Activated T-cell treated with anti-CD3 and anti-CD28 coated beads, Interleukin-2, amount 50 U/mL, for 1 hour (primary cell): ENCODE measurements around the gene TGFBR3.
"Not testable (repeated sequence)": the region's sequence is repeated elsewhere in the genome, so short reads cannot be mapped to it uniquely, and the experiment has no call there.

Source experiments
- DNase-seq: peaks from one replicate; pipeline ENCODE4 v3.0.0-alpha.2; 2020

Gene TGFBR3

DNA sequence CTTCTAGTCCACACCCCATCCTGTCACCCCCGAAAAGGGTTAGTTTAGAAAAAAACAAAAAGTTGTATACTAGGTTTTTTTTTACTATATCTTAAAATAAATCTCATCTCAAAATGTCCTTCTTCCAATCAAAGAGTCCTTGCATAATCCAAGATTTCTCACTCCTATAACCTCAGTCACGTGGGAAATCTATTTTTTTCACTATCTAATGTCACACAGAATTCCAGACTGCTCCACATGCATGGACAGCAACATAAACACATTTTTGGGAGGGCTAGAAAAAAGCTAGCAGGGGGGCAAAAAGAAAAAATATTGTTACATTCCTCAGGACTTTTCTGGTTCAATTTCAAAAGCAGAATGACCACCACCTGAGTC is 39.3 kb downstream of the TGFBR3 start:
- no peak for DNase-seq

GRCh38 chr1:91846007-91846638 is 39.8 kb downstream of the TGFBR3 start:
- no peak for DNase-seq

DNA sequence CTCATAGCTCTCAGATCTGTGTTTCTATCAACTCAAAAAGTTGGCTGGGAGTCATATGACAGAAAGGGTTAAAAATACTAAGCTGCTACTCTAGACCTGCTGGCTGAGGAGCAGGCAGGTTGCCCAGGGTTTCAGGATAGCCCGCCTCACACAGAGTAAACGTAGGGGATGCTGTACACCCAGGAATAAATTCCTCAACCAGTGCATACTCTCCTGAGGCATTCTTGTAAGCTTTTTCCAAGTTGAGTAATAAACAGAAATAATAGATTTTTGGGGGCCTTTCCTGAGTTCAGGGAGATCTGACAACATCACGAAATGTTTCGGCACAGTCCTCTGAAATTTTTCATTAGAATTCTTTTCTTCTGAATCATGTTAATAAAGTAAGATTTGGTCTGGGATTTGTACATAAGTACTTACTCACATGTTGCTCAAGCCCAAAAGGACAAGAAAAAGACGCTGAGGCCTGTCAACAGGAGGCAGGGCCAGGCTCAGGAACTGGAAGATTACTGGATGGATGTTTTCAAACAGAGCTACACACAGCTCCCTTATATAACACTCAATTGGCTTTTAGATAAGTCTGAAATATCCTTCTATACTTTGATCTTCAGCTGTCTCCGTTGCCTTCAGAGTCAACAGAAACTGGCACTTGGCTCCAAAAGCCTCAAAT is 41.0 kb downstream of the TGFBR3 start:
- DNase-seq: no peak

GRCh38 chr1:91843843-91844242 is 42.1 kb downstream of the TGFBR3 start:
- no peak for DNase-seq

DNA sequence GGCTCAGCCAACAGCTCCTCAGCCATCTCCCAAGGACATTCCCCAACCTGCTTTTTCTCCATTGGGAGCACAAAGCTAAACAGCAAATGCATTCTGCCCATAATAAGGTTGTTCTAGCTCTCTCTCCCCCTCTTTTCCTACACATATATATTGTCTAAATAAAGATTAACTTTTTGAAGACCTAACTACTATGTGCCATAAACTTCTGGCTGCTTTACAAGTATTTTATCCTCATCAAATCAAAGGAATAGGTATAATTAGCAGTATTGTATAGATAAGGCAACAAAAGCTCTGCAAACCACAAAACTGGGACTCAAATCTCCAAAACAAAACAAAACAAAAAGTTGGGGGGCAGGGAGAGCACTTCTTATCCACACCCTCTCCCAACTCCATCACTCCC is 43.4 kb downstream of the TGFBR3 start:
- no peak for DNase-seq

DNA sequence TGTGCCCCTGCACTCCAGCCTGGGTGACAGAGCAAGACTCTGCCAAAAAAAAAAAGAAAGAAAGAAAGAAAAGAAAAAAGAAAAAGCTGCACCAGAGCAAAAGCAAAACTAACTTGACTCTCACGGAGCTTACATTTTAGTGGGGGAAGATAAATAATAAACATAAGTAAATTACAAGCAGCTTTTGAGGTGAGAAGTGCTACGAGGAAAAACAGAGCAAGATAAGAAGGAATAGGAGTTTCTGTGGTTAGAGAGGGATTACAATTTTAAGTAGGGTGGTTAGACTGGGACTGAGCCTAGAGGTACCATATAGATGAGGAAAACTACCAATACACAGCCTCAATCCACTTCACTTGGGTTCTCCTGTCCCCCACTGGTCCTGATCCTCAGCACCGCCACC is 43.9 kb downstream of the TGFBR3 start:
- no peak for DNase-seq

GRCh38 chr1:91840276-91840675 is 45.7 kb downstream of the TGFBR3 start:
- DNase-seq: not testable (repeated sequence)

DNA sequence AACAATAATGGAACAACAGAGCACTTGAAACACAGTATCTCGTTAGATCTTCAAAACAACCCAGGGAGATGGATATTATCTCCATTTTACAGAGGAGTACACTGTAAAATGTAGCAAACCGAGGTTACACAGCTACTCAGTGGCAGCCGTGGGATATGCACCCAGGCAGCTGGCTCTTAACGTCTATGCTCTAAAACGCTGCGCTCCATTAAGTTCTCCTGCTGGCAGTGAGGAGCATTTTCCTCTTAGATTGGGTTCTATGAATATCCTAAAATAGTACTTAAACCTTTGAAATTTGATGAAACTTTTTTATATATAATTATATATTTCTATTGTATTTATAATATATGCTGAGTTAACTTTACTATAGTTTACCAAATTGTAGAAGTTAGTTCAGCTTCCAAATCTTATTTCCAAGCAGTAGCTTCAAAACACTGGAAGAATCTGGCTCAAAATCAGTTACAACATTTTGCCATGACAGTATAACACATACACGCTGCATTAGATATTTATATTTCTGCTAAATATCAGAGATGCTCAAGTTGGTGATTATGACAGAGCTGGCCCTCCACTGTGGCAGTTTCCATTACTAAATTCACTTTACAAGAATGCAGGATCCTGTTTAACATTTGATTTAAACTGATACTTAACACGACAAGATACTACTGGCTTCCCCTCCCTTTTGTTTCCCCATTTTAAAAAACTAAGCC is 49.5 kb downstream of the TGFBR3 start:
- DNase-seq: no peak

DNA sequence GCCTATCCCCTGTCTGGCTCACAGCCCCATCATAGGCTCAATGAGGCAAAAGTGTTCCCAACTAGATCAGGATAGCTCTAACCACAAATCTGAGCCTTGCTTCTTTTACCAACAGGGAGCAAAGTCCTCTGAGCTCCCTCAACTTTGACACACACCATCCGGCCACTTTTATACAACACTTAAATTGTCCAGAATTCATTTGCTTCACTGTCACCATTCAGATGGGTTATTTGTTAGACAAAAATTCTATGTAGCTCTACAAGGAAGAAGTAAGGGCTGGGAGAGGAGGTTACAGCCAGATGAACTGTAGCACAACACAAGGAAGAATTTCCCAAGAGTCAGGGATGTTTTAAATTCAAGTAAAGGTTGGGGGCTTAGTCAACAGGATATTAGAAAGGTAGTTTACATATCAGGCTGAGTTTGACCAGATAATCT is 50.8 kb downstream of the TGFBR3 start:
- DNase-seq: no peak

- DNase-seq: not testable (repeated sequence)
These were observed 51.4 kb downstream of the TGFBR3 start for GRCh38 chr1:91834549-91834948.

- no peak for DNase-seq
These were observed 52.0 kb downstream of the TGFBR3 start for GRCh38 chr1:91833946-91834345.

- no peak for DNase-seq
These were observed 54.6 kb downstream of the TGFBR3 start for GRCh38 chr1:91831132-91831930.

GRCh38 chr1:91830242-91831131 is 55.5 kb downstream of the TGFBR3 start:
- no peak for DNase-seq

GRCh38 chr1:91829293-91830153 is 56.4 kb downstream of the TGFBR3 start:
- DNase-seq: no peak

GRCh38 chr1:91828583-91829281 is 57.2 kb downstream of the TGFBR3 start:
- no peak for DNase-seq

GRCh38 chr1:91827459-91828321 is 58.3 kb downstream of the TGFBR3 start:
- DNase-seq: no peak

DNA sequence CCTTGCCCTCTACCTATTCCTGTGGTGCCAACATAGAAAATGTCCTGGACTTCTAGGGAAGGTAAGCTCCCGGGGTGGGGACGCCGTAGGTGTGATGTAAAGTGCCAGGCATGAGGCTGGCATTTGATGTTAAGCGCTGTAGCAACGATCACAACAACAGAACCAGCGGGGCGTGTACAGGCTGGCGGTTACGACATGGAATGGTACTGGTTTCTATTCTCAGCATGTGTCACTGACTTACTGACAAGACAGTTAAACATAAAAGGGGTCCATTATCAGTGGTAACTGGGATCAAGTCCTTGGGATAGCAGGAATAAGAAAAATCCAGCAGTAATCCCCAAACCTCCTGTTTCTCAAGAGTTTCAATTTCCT is 58.9 kb downstream of the TGFBR3 start:
- DNase-seq: no peak

DNA sequence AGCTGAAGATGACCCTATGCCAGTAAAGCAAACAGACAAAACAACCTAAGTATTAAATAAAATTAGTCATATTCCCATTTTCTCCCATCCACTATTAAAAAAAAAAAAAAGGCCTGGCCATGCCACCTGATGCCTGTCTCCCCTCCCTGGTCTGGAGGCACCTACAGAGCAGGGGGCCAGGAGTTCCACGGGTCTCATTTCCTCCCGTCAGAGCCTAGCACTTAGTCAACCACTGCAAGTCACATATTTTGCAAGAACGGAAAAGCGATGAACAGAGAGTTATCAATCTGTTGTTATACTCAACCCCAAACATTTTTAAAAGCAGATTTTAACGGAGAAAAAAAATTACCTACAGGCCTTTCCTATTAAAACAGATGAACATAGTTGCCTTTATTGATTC is 59.3 kb downstream of the TGFBR3 start:
- no peak for DNase-seq

DNA sequence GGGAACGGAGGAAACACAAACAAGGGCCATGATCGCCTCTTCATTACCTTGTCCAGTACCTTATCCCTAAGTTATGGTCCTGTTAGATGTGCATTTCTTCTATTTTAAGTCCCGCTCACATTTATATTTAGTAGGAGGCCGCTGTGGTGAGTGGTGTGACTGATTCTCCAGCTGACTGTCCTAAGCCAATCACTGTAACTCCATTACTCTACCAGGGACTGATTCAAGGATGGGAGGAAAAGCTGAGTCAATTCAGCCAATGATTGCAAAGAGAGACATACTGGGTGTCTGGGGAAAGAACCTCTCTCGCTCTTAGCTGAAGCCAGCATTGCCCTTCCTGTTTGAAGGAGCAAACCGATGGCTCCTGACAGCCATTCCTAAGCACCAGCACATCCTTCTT is 59.7 kb downstream of the TGFBR3 start:
- DNase-seq: no peak
